HG02981 (cell line): ENCODE results near the gene SINHCAF.

ENCODE experiments used
- ATAC-seq: cut with Tn5 transposase; IDR thresholded peaks from one replicate; pipeline ENCODE4 v1.9.1; 2021; ENCODE audit warnings: mild to moderate bottlenecking, moderate library complexity; ENCODE audit not compliant: unreplicated experiment

SINHCAF gene

DNA sequence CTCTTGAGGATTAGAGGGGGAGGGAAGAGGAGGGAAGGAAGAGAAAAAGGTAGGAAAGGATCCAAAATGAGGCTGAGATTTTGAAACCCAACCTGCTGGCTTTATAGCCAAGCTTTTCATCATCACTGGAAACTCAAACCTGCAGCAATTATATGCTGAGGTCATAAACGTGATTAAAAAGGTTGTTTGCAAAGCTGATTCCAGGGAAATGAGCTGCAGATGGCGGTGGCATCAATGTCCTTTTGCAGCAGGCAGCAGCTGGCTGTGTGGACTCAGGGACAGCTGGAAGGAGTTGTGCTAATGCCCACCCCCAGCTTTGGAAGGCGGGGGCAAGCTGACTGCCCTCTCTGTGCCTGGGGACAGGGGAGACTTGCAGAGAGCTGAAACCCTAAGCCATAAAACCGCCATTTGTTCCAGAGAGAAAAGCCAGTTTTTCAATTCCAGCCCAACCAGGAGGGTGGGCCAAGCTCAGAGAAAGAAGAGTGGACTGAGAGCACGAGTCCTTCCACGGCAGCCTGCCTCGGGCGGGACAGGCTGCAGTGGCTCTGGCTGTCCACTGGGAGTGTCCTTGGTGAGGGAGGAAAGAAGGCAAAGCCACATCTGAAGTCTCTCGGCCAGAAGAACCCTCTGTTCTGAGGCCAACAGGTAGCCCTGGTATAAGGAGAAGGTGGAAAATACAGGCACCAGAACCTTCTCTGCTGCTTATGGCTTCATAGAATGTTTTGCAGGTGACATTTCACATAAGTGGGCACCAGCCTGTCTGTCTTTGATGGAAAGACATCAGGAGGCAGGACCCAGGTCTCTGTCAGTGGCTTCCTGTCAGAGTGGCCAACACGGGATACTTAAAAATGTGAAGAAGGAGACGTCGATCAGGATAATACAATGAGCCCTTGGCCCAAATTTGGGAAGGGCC, 90.7 kb downstream of the SINHCAF start:
- no peak for ATAC-seq

DNA sequence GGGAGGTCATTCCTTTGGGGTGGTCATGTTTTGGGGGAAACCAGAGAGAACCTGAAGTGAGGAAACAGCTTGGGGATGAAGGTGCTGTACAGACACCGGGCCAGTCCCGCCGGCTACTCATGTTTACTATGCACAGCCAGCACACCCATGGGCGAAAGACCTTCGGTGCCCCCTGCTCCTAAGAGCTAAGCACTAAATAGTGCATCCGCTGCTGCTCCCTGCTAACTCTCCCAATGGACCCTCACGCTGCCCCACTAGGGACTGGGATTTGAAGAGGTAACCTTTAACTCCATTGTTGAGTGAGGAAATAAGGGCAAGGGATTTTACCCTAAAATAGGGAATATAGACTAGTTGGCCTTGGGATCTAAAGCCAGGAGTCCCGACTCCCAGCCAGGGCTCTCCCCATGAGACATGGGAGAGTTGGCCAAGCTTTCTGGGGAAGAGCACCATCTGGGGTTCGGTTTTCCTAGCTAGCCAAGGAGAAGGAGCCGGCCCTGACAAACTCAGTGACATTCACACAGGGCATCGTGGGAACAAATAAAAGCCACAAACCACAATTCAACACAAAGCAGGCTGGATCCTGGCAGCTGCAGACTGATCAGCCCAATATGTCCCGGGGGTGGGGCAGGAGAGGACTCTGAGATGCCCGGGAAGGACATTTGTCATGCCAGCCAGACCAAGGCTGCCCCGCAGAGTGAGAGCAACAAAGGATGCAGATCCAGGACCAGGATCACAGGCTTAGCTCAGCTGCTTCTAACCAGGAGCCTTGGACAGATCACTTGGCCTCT, 91.7 kb downstream of the SINHCAF start:
- ATAC-seq: no peak

DNA sequence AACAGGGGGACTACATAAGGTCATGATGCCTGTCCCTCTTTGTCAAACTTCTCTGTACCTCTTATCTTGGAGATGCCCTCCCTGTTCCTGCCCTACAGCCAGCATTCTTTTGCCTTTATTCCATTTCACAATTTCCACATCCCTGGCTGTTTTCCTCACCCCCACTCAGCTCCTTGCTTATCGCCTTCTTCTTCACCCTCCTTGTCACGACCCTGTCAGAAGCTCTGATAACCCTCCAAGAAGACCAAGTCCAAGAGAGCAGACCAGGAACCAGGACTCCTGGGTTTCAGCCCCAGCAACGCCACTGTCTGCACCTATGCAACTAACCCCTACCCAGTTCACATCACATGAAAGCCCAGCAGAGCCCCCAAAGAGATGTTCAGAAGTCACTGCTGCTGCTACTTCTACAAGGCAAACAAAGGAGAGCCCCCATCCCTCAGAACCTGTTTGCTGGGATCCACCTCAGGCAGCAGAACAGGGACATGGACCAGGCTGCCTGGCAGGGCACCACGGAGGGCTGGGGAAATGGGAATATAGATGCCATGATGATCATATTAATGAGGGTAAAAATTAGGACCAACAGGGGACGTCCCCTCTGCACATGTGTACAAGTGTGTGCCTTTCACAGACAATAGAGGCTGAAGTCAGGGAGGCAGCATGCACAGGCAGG, 92.8 kb downstream of the SINHCAF start:
- no peak for ATAC-seq

- no peak for ATAC-seq
These were observed 93.5 kb downstream of the SINHCAF start for GRCh38 chr12:31232361-31232965.

DNA sequence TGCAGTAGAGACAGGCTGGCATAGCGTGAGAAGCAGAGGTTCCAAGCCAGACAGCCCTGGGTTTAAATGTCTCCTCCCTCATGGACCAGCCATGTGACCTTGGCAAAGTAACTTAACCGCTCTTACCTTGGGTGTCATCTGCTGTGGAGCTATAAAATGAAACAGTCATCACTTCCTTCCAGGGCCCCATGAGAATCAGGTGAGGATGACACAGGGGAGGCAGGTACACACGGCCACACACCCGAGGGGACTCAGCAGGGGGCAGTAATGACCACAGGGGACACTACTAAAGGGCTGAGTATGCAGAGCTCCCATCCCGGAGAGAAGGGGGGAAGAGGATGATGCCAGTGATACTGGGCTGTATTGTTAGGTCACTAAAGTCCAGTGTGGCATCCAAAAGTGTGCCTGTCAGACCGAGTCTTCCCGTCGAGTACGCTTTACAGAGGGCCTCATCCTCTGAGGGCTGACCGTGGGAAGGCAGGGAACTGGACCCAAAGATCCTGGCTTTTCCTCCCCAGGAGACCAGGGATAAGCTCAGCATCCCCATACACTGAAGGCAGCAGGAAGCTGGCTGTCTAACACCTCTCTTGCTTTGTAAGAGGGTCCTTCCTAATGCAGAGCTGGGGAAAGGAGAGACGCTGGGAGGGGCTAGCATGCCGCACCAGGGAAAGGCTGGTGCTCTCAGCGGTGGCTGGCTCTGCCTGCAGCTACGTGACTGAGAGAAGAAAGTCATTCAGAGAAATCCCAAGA, 94.2 kb downstream of the SINHCAF start:
- no peak for ATAC-seq
